Nephron progenitor cell (in vitro differentiated cells): ENCODE data around the gene CDH6.

ENCODE experiments used
- DNase-seq: peaks from one replicate; pipeline ENCODE4 v3.0.0; 2021
- H3K27ac Mint-ChIP-seq: 2 replicates; pipeline ENCODE4 v1.8.0; 2021; ENCODE audit warnings: mild to moderate bottlenecking, moderate library complexity, mixed read lengths
- H3K27me3 Mint-ChIP-seq: 2 replicates; pipeline ENCODE4 v1.8.0; 2021; ENCODE audit warnings: mild to moderate bottlenecking, low read depth, mixed read lengths; ENCODE audit not compliant: poor library complexity
- H3K36me3 Mint-ChIP-seq: 2 replicates; pipeline ENCODE4 v1.8.0; 2021; ENCODE audit warnings: low read depth, mixed read lengths
- H3K4me1 Mint-ChIP-seq: 2 replicates; pipeline ENCODE4 v1.8.0; 2021; ENCODE audit warnings: mixed read lengths
- H3K4me3 Mint-ChIP-seq: 2 replicates; pipeline ENCODE4 v1.8.0; 2021; ENCODE audit warnings: mild to moderate bottlenecking, moderate library complexity, mixed read lengths
- H3K9me3 Mint-ChIP-seq: 2 replicates; pipeline ENCODE4 v1.8.0; 2021; ENCODE audit warnings: mild to moderate bottlenecking, moderate library complexity, mixed read lengths
- TF ChIP-seq, protein P1 (sequence below): fragments of 200-600 bp; sonication (generic); IDR thresholded peaks from 2 replicates; pipeline ENCODE4 v1.5.0; 2021; ENCODE audit warnings: antibody characterized with exemption

CDH6 gene

DNA sequence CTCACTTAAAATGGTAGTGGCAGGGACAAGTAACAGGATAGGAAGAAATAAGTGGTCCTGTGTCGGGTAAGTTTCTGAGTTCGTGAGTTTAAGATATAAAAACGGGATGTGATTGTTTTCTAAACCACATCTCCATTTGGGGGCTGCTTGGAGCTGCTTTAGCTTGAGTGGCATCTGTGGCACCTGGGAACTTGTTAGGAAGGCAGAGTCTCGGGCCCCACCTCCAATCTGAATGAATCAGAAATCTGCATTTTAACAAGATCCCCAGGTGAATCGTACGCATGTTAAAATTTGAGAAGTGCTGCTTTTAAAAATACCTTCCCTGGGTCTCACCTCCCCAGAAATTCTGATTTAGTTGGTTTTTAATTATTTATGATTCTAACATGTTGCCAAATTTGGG, 78.1 kb downstream of the CDH6 start:
- H3K4me3 Mint-ChIP-seq, result no peak overlapping the region
- peaks cover 3% of the 10 kb centered on the region for H3K27me3 Mint-ChIP-seq
- peaks cover 5% of the 10 kb centered on the region for H3K4me1 Mint-ChIP-seq
- no peak for DNase-seq
- H3K27ac Mint-ChIP-seq, result no peak overlapping the region
- H3K9me3 Mint-ChIP-seq, result no peaks in the 10 kb centered on the region
- TF ChIP-seq, protein P1, sequence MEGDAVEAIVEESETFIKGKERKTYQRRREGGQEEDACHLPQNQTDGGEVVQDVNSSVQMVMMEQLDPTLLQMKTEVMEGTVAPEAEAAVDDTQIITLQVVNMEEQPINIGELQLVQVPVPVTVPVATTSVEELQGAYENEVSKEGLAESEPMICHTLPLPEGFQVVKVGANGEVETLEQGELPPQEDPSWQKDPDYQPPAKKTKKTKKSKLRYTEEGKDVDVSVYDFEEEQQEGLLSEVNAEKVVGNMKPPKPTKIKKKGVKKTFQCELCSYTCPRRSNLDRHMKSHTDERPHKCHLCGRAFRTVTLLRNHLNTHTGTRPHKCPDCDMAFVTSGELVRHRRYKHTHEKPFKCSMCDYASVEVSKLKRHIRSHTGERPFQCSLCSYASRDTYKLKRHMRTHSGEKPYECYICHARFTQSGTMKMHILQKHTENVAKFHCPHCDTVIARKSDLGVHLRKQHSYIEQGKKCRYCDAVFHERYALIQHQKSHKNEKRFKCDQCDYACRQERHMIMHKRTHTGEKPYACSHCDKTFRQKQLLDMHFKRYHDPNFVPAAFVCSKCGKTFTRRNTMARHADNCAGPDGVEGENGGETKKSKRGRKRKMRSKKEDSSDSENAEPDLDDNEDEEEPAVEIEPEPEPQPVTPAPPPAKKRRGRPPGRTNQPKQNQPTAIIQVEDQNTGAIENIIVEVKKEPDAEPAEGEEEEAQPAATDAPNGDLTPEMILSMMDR, result no peak
- peaks cover 42% of the 10 kb centered on the region for H3K36me3 Mint-ChIP-seq

DNA sequence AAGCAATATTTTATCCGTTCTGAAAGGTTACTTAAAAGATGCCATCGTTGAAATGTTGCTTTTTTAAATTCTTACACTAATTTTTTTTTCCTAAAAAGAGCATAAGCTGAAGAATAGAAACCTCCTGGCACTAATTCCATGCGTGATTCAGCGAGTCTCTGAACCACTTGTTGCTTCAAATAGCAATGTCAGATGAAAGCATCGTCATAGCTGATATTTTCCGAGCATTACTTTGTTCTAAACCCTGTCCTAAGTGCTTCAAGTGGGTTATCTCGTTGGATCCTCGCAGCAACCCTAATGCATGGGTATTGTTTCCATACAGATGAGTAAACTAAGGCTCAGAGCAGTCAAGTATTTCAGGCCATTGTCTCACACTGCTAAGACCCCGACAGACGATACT, 79.7 kb downstream of the CDH6 start:
- peaks cover 27% of the 10 kb centered on the region for H3K36me3 Mint-ChIP-seq
- peaks cover 5% of the 10 kb centered on the region for H3K4me1 Mint-ChIP-seq
- DNase-seq, result no peak
- H3K9me3 Mint-ChIP-seq, result no peaks in the 10 kb centered on the region
- H3K4me3 Mint-ChIP-seq, result no peak overlapping the region
- no peak overlapping the region for H3K27ac Mint-ChIP-seq
- TF ChIP-seq, protein P1, result no peak
- H3K27me3 Mint-ChIP-seq, result peaks cover 3% of the 10 kb centered on the region

DNA sequence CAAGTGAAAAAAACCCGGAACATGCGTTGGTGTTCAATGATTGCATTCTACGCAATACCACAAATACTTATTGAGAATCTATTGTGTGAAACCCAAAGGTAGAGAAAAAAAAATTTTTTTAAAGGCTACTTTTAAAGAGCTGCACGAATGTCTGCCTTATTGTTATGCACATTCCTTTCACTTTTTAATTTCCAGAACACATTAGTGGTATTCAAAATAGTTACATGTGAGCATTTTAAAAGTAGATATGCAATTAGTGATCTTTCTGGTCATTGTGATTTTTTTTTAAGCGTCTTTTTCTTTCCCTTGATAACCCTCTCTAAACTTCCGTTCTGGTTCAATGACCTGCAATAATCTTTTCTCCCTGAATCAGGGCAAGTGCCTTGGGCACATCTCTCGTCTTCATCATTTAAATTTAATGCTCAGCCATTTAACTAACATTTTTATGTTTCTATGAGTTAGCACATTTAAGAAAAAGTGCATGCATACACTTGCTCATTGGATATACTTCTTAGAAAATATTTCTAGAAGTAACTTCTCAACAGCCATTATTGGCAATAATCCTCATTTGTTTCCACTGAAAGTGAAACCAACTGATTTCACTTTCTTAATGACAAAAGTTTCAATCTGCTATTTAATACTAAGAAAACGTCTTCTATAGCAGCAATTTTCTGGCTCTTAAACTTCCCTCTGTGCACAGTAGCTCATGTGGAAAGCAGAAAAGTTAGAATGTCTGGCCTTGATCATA, 80.3 kb downstream of the CDH6 start:
- Mint-ChIP-seq H3K9me3 (no peaks in the 10 kb centered on the region), H3K27ac (no peak overlapping the region), H3K4me3 (no peak overlapping the region), H3K4me1 (peaks cover 5% of the 10 kb centered on the region), H3K36me3 (peaks cover 26% of the 10 kb centered on the region), H3K27me3 (peaks cover 3% of the 10 kb centered on the region)
- DNase-seq, result no peak
- TF ChIP-seq, protein P1, result no peak

DNA sequence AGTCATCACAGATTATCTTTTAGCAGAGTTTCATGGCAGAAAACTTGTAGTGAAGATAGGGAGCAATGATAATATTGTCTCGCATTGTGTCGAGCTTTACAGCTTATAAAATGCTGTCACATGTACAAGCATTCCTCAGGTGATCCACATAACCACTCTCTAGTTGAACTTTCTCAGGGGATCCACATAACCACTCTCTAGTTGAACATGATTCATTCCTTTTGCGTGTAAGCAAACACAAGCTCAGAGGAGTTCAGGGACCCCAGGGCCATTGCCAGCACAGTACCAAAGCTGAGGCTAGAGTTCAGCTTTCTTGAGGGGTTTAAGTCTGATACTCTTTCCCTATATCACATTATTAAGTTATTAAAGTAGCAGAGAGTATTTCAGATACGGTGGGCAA, 86.7 kb downstream of the CDH6 start:
- Mint-ChIP-seq H3K4me3 (no peak overlapping the region), H3K27me3 (no peaks in the 10 kb centered on the region), H3K27ac (peak overlapping the region; percentile 2), H3K36me3 (peaks cover 25% of the 10 kb centered on the region), H3K9me3 (no peaks in the 10 kb centered on the region), H3K4me1 (peaks cover 7% of the 10 kb centered on the region)
- DNase-seq, result no peak
- TF ChIP-seq, protein P1, result no peak

DNA sequence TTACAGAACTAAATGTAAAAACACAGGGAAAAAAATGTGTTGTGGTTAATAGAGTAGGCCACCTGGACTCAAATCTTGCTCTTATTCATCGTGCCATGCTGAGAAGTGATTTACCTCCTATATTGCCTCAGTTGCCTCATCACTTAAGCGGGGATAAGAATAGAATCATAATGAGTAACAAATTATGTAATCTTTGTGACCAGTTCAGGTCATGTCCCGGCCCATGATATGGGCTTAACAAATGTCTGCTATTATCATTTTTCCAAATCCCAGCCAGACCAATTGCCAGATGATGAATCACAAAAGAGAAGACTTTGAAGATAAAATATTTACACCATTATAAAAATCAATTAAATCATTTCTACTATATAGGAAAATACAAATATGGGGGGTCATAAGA, 89.8 kb downstream of the CDH6 start:
- peaks cover 21% of the 10 kb centered on the region for H3K36me3 Mint-ChIP-seq
- no peaks in the 10 kb centered on the region for H3K9me3 Mint-ChIP-seq
- DNase-seq, result no peak
- no peaks in the 10 kb centered on the region for H3K27me3 Mint-ChIP-seq
- H3K4me3 Mint-ChIP-seq, result no peak overlapping the region
- H3K4me1 Mint-ChIP-seq, result peaks cover 7% of the 10 kb centered on the region
- TF ChIP-seq, protein P1, result no peak
- no peak overlapping the region for H3K27ac Mint-ChIP-seq

DNA sequence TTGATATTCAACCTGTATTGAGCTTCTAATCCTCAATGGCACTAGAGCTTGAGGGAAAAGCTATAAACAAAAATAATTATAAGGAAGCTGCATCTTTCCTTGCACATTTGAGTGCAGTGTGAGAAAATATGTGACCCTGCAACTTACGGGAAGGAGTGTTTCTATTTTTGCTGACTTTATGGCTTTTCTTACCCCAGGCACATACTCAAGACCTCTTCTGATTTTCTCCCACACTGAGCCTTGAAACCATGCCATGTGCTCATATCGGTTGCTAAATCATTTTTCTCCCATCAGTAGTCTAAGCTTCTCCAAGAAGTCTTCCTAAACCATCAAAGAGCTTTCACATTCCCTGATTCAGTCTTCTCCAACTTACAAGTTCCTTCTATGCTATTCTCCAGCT, 91.5 kb downstream of the CDH6 start:
- no peak overlapping the region for H3K27ac Mint-ChIP-seq
- H3K36me3 Mint-ChIP-seq, result peaks cover 21% of the 10 kb centered on the region
- H3K4me3 Mint-ChIP-seq, result no peak overlapping the region

More for the DNA sequence above, 91.5 kb downstream of the CDH6 start:
- H3K4me1 Mint-ChIP-seq, result peaks cover 7% of the 10 kb centered on the region
- TF ChIP-seq, protein P1, result no peak
- no peaks in the 10 kb centered on the region for H3K9me3 Mint-ChIP-seq
- no peaks in the 10 kb centered on the region for H3K27me3 Mint-ChIP-seq
- no peak for DNase-seq
